ENCODE data around the gene MRPL49.

- TF ChIP-seq, protein P1, sequence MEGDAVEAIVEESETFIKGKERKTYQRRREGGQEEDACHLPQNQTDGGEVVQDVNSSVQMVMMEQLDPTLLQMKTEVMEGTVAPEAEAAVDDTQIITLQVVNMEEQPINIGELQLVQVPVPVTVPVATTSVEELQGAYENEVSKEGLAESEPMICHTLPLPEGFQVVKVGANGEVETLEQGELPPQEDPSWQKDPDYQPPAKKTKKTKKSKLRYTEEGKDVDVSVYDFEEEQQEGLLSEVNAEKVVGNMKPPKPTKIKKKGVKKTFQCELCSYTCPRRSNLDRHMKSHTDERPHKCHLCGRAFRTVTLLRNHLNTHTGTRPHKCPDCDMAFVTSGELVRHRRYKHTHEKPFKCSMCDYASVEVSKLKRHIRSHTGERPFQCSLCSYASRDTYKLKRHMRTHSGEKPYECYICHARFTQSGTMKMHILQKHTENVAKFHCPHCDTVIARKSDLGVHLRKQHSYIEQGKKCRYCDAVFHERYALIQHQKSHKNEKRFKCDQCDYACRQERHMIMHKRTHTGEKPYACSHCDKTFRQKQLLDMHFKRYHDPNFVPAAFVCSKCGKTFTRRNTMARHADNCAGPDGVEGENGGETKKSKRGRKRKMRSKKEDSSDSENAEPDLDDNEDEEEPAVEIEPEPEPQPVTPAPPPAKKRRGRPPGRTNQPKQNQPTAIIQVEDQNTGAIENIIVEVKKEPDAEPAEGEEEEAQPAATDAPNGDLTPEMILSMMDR (IDR thresholded peaks at IDR 0.05), result no peak
- TF ChIP-seq POLR2A (IDR thresholded peaks at IDR 0.05), result no peak
Observed at GRCh38 chr11:65126624-65127274, 4.6 kb downstream of the MRPL49 start.

Measured in ovary (tissue), 3 donors.